ENCODE results near the gene S100PBP. TPM values are rescaled to one million over a fixed set of nuclear protein-coding genes. Genes with fewer than 3 reads are reported as not detected.

Gene S100PBP
- total and polyA plus RNA-seq, 10 of the 15 experiments (the other 5 are each of a cell fraction or from before 2014, with no cell fraction given) = 17.0 to 98.3 (median 40.6) TPM

GRCh38 chr1:32831878-32832277 is 14.4 kb downstream of the S100PBP start:
- no peaks in the 10 kb centered on the region for H3K4me1 ChIP-seq (ENCODE audit: control insufficient read depth, insufficient read depth, low read length)
- intact Hi-C loops (cut with micrococcal nuclease; ENCODE audit: unreplicated experiment) (no loop called here), in situ Hi-C loops (cut with MboI) (no loop called here)
- no peaks in the 10 kb centered on the region; the same call in 1 of the 2 replicates for H3K79me2 ChIP-seq (ENCODE audit: control insufficient read depth, insufficient read depth, low read length)
- H3K9ac ChIP-seq (ENCODE audit: control insufficient read depth, insufficient read depth, low read length) = no peak overlapping the region
- no peak overlapping the region for H3K4me2 ChIP-seq (ENCODE audit: control insufficient read depth, insufficient read depth)
- no peak overlapping the region for H2AFZ ChIP-seq (ENCODE audit: control insufficient read depth, low read depth, low read length)
- no peaks in the 10 kb centered on the region for H3K27me3 ChIP-seq (replicated peaks in 1 of 2; ENCODE audit: control insufficient read depth in 2 of 2, insufficient read depth in 2 of 2, low read length in 1 of 2)
- FAIRE-seq = no peak
- H3K27ac ChIP-seq (ENCODE audit: control insufficient read depth, insufficient read depth) = no peak overlapping the region
- H3K36me3 ChIP-seq (ENCODE audit: control insufficient read depth in 2 of 2, insufficient read depth in 2 of 2, low read length in 1 of 2) = peaks cover 1 to 47% of the 10 kb centered on the region in 2 experiments; a peak in 3 of 4 replicates
- no peak overlapping the region for H3K4me3 ChIP-seq
- POLR2A ChIA-PET = interaction anchor here (0.5 to 0.8 kb wide), 2 partner anchors 8 to 10 kb away, joined by 3 read pairs; no protein-coding TSS in a partner anchor
- SMC1A ChIA-PET (ENCODE audit: uncharacterized antibody, unreplicated experiment) = interaction anchor here (1.5 to 1.6 kb wide), 2 partner anchors 9 to 13 kb away, joined by 4 to 5 read pairs; no protein-coding TSS in a partner anchor
- BruUV-seq (replicated peaks) = no TSS peak
- H3K9me3 ChIP-seq (replicated peaks; ENCODE audit: control insufficient read depth, insufficient read depth, low read length) = no peaks in the 10 kb centered on the region
- no peak for DNase-seq (ENCODE audit: low read depth, low spot score)
- RAD21 ChIA-PET (ENCODE audit: unreplicated experiment) = interaction anchor here (1.0 kb wide), 1 partner anchor 12 kb away, joined by 3 read pairs; no protein-coding TSS in a partner anchor
- H4K20me1 ChIP-seq (ENCODE audit: control insufficient read depth, insufficient read depth) = no peaks in the 10 kb centered on the region
- CTCF ChIA-PET = interaction anchor here (1.2 kb wide), 1 partner anchor 40 kb away, joined by 3 read pairs; no protein-coding TSS in a partner anchor
- ATAC-seq = no peak
- TF ChIP-seq HDAC2 (IDR thresholded peaks at IDR 0.05) (no peak), PAX8 (IDR thresholded peaks at IDR 0.05) (no peak), ZNF207 (IDR thresholded peaks at IDR 0.05; ENCODE audit: borderline replicate concordance) (no peak), ATF3 (IDR thresholded peaks at IDR 0.05; ENCODE audit: borderline replicate concordance, extremely low read depth, low read depth, low read length) (no peak)
- 100% methylated on average over 1 of the region's 1 CpG for WGBS (ENCODE audit: insufficient coverage, insufficient replicate concordance, low lambda C conversion rate, missing lambda C conversion rate)

GRCh38 chr1:32848354-32849063 is 31.1 kb downstream of the S100PBP start:
- peak; percentile 95 for ATAC-seq
- 18% methylated on average over 2 of the region's 2 CpGs for WGBS (ENCODE audit: insufficient coverage, insufficient replicate concordance, low lambda C conversion rate, missing lambda C conversion rate)
- H3K27me3 ChIP-seq (replicated peaks in 1 of 2; ENCODE audit: control insufficient read depth in 2 of 2, insufficient read depth in 2 of 2, low read length in 1 of 2) = no peaks in the 10 kb centered on the region
- no peaks in the 10 kb centered on the region for H3K79me2 ChIP-seq (ENCODE audit: control insufficient read depth, insufficient read depth, low read length)
- ChIA-PET SMC1A (ENCODE audit: uncharacterized antibody, unreplicated experiment) (interaction anchor here (0.8 to 3.0 kb wide), 5 partner anchors 19 to 73 kb away, joined by 3 to 15 read pairs (median 4); no protein-coding TSS in a partner anchor), RAD21 (ENCODE audit: unreplicated experiment) (interaction anchor here (1.3 kb wide), 1 partner anchor 24 kb away, joined by 3 read pairs; no protein-coding TSS in a partner anchor), POLR2A (interaction anchor here (0.7 to 0.9 kb wide), 2 partner anchors 12 to 30 kb away, joined by 3 read pairs; no protein-coding TSS in a partner anchor), CTCF (interaction anchor here (1.2 to 4.2 kb wide), 3 partner anchors 25 to 136 kb away, joined by 3 to 19 read pairs (median 3); no protein-coding TSS in a partner anchor)
- intact Hi-C loops (cut with micrococcal nuclease; ENCODE audit: unreplicated experiment) = no loop called here
- in situ Hi-C loops (cut with MboI) = no loop called here
- DNase-seq (ENCODE audit: low read depth, low spot score) = no peak
- H3K4me3 ChIP-seq = no peak overlapping the region
- peaks cover 2% of the 10 kb centered on the region; the same call in 1 of the 3 replicates for H3K9me3 ChIP-seq (replicated peaks; ENCODE audit: control insufficient read depth, insufficient read depth, low read length)
- no peak overlapping the region for H3K9ac ChIP-seq (ENCODE audit: control insufficient read depth, insufficient read depth, low read length)
- H3K36me3 ChIP-seq (ENCODE audit: control insufficient read depth in 2 of 2, insufficient read depth in 2 of 2, low read length in 1 of 2) = peaks cover 0 to 9% of the 10 kb centered on the region in 2 experiments; a peak in 2 of 4 replicates
- H3K27ac ChIP-seq (ENCODE audit: control insufficient read depth, insufficient read depth) = 0 out of 2 replicates have a peak overlapping the region, but pooled peaks have one; percentile 6
- no peak for FAIRE-seq
- BruUV-seq (replicated peaks) = TSS peak; percentile 13
- H3K4me2 ChIP-seq (ENCODE audit: control insufficient read depth, insufficient read depth) = no peak overlapping the region
- no peak overlapping the region for H2AFZ ChIP-seq (ENCODE audit: control insufficient read depth, low read depth, low read length)
- no peaks in the 10 kb centered on the region for H4K20me1 ChIP-seq (ENCODE audit: control insufficient read depth, insufficient read depth)
- no peaks in the 10 kb centered on the region for H3K4me1 ChIP-seq (ENCODE audit: control insufficient read depth, insufficient read depth, low read length)
- TF ChIP-seq ZSCAN29 (IDR thresholded peaks at IDR 0.05) (no peak), RUNX3 (IDR thresholded peaks at IDR 0.05; ENCODE audit: low read length) (peak; percentile 33; the same call in 1 of the 2 replicates), IRF4 (IDR thresholded peaks at IDR 0.05; ENCODE audit: low read depth, low read length) (no peak), CBX5 (IDR thresholded peaks at IDR 0.05; ENCODE audit: low read depth) (no peak), RAD51 (IDR thresholded peaks at IDR 0.05) (peak; percentile 90), CBFB (IDR thresholded peaks at IDR 0.05; ENCODE audit: low read depth) (no peak), NR2F1 (conservative IDR thresholded peaks at IDR 0.05) (0 out of 2 replicates have a peak, but pooled peaks have one; percentile 16), ATF3 (IDR thresholded peaks at IDR 0.05; ENCODE audit: borderline replicate concordance, extremely low read depth, low read depth, low read length) (peak; percentile 42; the same call in 1 of the 2 replicates), MEF2A (IDR thresholded peaks at IDR 0.05; ENCODE audit: insufficient read depth, low read depth, low read length) (peak; percentile 45; the same call in 1 of the 2 replicates), JUNB (IDR thresholded peaks at IDR 0.05) (peak; percentile 65), FOXK2 (IDR thresholded peaks at IDR 0.05) (no peak), BHLHE40 (IDR thresholded peaks at IDR 0.05; ENCODE audit: borderline replicate concordance in 1 of 2, low read depth in 2 of 2, low read length in 1 of 2) (peak; percentile 44 to 91; a peak in 3 of 4 replicates), SUZ12 (IDR thresholded peaks at IDR 0.05; ENCODE audit: unreplicated experiment) (no peak), CREB1 (IDR thresholded peaks at IDR 0.05; ENCODE audit: low read depth) (0 out of 2 replicates have a peak, but pooled peaks have one; percentile 30)

All from GM12878 (cell line).